Pancreas (tissue), 10 donors: ENCODE data around the gene WNT10A. TPM values are rescaled to one million over a fixed set of nuclear protein-coding genes. Genes with fewer than 3 reads are reported as not detected.

Source experiments
- ATAC-seq, 4 donors: fragments of 200-7000 bp; cut with Tn5 transposase; one replicate each; pipeline versions ENCODE4 v1.8.0 to v1.9.1; 2020; ENCODE audit warnings: mild to moderate bottlenecking in 4 of 4, moderate library complexity in 4 of 4
- DNase-seq, 6 donors: peaks; one replicate each; pipeline ENCODE4 v3.0.0-alpha.2; 2020
- FAIRE-seq: peaks from 2 replicates; lab custom pipeline; 2012; peaks lifted over from hg19 to GRCh38; lab: Jason Lieb, UNC
- H3K27ac ChIP-seq, 4 donors: fragments of 200-600 bp; sonication (generic); 1 replicate in 3 of 4; 2 replicates in 1 of 4; pipeline versions ENCODE4 v1.5.0 to v1.8.0; 2020
- H3K27me3 ChIP-seq, 4 donors: fragments of 200-600 bp; one replicate each; pipeline ENCODE4 v1.8.0; 2021
- H3K36me3 ChIP-seq, 3 donors: fragments of 200-600 bp; sonication (generic) in 1 of 3; one replicate each; pipeline versions ENCODE4 v1.5.0 to v1.8.0; 2020 to 2021
- H3K4me1 ChIP-seq, 3 donors: fragments of 200-600 bp; one replicate each; pipeline ENCODE4 v1.8.0; 2021
- H3K4me3 ChIP-seq, 4 donors: fragments of 200-600 bp; sonication (generic) in 2 of 4; one replicate each; pipeline versions ENCODE4 v1.5.0 to v1.8.0; 2020 to 2021
- H3K9me3 ChIP-seq, 4 donors: fragments of 200-600 bp; one replicate each; pipeline ENCODE4 v1.8.0; 2021
- WGBS, 2 donors: extraction: QIAGEN DNeasy Blood & Tissue Kit; methylation state at CpG; one replicate each; pipeline ENCODE4 v1.1.7; 2013; 5-methylcytosine and 5-hydroxymethylcytosine counted together
- intact Hi-C, 3 donors: fragments of 100-400 bp; cut with DNase I; formaldehyde crosslinking; loops; one replicate each; pipeline versions ENCODE4 v1.11.1 to v1.14.2; 2022
- polyA plus RNA-seq, 2 donors: library from polyadenylated mRNA; stranded (reverse); fragments of 200-250 nt; gene quantifications; one replicate each; pipeline ENCODE4 v1.2.3, GENCODE V29; 2013
- total RNA-seq, 6 donors: library from RNA; stranded (reverse); fragmentation: NEBNext Ultra II Directional in 4 of 6; extraction: Animal tissue kit (Norgen Biotek cat#: 25700) in 4 of 6; gene quantifications; one replicate each; pipeline versions ENCODE4 v1.2.1 to v1.2.4, GENCODE V29; 2021 to 2023
- TF ChIP-seq, protein P1 (sequence below), 4 donors: fragments of 200-600 bp; sonication (generic) in 3 of 4; IDR thresholded peaks; one replicate each; pipeline versions ENCODE4 v1.5.0 to v1.8.0; 2021; ENCODE audit warnings: antibody characterized with exemption in 4 of 4
- donor health status: healthy with polysubstance abuse.
- donor health status: DM: no; HTN: no; CAD: no; lungs with moderate emphysema.
- donor health status: DM: no; HTN: no; CAD: no.
- donor health status: control.
- donor health status: control.
- donor health status: Bipolar disorder and iron deficiency.
- donor health status: DM: yes; HTN: yes; CAD: no.
- donor health status: DM: no; HTN: no; CAD: no.
- donor health status: DM: no; HTN: no; CAD: no.
- donor health status: DM: yes; HTN: yes; CAD: no.

WNT10A gene
- total and polyA plus RNA-seq, 8 donors = 0.05 to 1.5 (median 0.23) TPM; not detected in 3

GRCh38 chr2:218894880-218895157 lies 14.2 kb downstream of the WNT10A start:
- Histone ChIP-seq H3K36me3 (no peaks in the 10 kb centered on the region), H3K4me1 (peaks cover 0 to 5% (median 0%) of the 10 kb centered on the region in 3 donors), H3K4me3 (no peak overlapping the region), H3K9me3 (no peaks in the 10 kb centered on the region), H3K27ac (no peak overlapping the region), H3K27me3 (peaks cover 0 to 21% (median 13%) of the 10 kb centered on the region in 4 donors)
- no peak for ATAC-seq
- intact Hi-C loops = no loop called here
- 64 to 72% methylated on average over 4 of the region's 4 CpGs for WGBS, 2 donors
- TF ChIP-seq, protein P1, sequence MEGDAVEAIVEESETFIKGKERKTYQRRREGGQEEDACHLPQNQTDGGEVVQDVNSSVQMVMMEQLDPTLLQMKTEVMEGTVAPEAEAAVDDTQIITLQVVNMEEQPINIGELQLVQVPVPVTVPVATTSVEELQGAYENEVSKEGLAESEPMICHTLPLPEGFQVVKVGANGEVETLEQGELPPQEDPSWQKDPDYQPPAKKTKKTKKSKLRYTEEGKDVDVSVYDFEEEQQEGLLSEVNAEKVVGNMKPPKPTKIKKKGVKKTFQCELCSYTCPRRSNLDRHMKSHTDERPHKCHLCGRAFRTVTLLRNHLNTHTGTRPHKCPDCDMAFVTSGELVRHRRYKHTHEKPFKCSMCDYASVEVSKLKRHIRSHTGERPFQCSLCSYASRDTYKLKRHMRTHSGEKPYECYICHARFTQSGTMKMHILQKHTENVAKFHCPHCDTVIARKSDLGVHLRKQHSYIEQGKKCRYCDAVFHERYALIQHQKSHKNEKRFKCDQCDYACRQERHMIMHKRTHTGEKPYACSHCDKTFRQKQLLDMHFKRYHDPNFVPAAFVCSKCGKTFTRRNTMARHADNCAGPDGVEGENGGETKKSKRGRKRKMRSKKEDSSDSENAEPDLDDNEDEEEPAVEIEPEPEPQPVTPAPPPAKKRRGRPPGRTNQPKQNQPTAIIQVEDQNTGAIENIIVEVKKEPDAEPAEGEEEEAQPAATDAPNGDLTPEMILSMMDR (IDR thresholded peaks at IDR 0.05) = no peak
- no peak for FAIRE-seq
- DNase-seq = no peak

DNA sequence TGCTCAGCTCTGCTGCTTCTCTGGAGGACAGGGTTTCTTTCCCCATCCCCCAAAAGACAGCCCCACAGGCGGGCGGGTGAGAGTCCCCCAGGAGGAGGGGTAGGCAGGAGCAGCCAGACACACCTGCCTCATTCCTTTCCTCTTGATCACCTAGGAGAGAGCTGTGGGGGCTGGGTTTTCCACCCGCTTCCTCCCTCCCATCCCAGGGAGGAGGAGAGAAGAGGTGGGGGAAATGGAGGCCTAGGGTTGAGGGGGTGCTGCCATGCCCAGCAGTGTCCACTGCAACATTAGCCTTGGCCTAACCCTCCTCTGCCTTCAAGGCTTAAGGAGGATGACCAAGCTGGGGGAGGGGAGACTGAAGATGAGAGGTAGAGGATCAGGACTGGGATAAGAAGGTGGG lies 14.7 kb downstream of the WNT10A start:
- H3K27me3 ChIP-seq = peaks cover 0 to 23% (median 14%) of the 10 kb centered on the region in 4 donors
- intact Hi-C loops = no loop called here
- 62 to 68% methylated on average over 2 to 3 of the region's 3 CpGs for WGBS, 2 donors
- H3K9me3 ChIP-seq = no peaks in the 10 kb centered on the region
- H3K36me3 ChIP-seq = no peaks in the 10 kb centered on the region
- ATAC-seq (peak in 1 of 4 donors; percentile 15), DNase-seq (no peak), FAIRE-seq (no peak)
- H3K4me3 ChIP-seq = no peak overlapping the region
- H3K27ac ChIP-seq = no peak overlapping the region
- peaks cover 0 to 5% (median 0%) of the 10 kb centered on the region in 3 donors for H3K4me1 ChIP-seq
- TF ChIP-seq, protein P1 (IDR thresholded peaks at IDR 0.05) = no peak

DNA sequence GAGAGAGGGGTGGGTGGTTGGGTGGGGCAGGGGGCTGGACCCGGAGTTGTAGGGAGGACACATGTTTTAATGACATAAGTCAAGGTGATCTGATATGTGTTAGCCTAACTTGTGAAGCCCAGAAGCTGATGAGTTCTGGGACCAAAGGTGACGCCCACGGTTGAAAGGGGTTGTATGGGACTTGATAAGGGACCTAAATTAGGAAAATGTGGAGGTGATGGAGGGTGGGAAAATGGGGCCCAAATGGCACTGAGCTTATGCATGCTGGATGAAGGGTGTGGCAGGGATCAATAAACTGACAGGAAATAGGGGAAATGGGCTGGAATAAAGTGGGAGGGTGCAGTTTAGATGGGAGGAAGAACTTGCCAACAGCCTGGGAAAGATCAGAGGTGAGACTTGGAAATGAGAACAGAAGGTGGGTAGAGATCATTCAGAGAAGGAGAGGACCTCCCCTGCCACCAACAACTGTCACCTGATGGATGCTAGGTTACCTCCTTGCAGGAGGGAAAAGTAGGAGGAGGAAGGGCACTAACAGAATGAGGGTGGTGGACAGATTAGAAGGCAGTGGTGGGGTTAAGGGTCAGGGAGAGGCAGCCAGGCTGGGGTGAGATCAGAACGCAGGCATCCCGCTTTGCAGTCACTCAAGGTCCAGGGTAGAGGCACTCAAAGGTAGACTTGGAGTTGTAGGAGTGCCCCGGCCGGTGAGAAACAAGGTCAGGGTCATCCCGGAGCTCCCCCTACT lies 15.3 kb downstream of the WNT10A start:
- intact Hi-C loops = no loop called here
- TF ChIP-seq, protein P1 (IDR thresholded peaks at IDR 0.05) = no peak
- no peaks in the 10 kb centered on the region for H3K36me3 ChIP-seq
- H3K4me1 ChIP-seq = peaks cover 0 to 5% (median 0%) of the 10 kb centered on the region in 3 donors
- 20 to 22% methylated on average over 6 to 8 of the region's 8 CpGs for WGBS, 2 donors
- peaks cover 0 to 23% (median 17%) of the 10 kb centered on the region in 4 donors for H3K27me3 ChIP-seq
- ATAC-seq (peak in 2 of 4 donors; percentile 9 to 41), DNase-seq (no peak), FAIRE-seq (no peak)
- H3K4me3 ChIP-seq = no peak overlapping the region
- no peaks in the 10 kb centered on the region for H3K9me3 ChIP-seq
- H3K27ac ChIP-seq = peak overlapping the region in 1 of 4 donors; percentile 55

DNA sequence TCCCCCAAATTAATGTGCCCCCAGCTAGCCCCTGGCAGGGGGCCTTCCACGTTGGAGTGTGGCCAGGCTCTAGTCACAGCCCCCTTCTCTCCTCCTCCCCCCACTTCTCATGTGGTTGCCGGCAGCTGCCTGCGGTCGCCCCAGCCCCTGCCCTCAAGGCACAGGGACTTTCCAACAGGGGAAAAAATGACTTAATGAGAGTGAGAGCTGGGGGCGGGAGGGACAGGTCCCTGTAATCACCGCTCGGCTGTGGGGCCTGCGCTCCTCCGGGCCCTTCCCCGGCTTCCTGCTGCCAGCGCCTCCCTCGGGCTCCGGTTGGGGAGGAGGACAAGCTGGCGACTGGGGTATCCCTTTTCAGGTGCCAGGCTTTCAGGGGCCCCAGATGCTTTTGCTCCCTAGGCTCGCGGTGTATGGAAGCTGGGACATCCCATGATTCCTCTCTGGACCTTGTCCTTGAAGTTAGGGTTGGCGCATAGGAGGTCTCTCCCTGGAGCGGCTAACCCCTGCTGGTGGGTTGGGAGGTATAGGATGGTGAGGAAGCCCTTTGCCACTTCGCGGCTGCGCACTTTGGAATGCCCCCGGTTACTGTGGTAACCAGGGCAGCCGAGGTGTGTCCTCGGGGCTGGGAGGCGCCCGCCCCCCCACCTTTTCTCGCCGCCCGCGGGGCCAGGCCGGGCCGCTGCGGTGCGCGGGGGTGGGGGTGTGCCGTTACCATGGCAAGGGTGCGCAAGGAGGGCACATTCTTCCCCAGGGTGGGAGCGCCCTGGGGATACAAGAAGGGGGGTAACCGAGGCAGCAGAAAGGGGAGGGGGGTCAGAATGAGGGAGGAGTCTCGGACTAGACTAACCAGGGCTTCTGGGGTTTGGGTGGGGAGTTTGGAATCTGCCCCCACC lies 16.1 kb downstream of the WNT10A start:
- H3K27ac ChIP-seq = peak overlapping the region in 1 of 4 donors; percentile 55
- H3K27me3 ChIP-seq = peaks cover 0 to 28% (median 19%) of the 10 kb centered on the region in 4 donors
- no peak for DNase-seq
- TF ChIP-seq, protein P1 (IDR thresholded peaks at IDR 0.05) = no peak
- FAIRE-seq = no peak
- 4 to 5% methylated on average over 35 to 40 of the region's 40 CpGs for WGBS, 2 donors
- H3K9me3 ChIP-seq = no peaks in the 10 kb centered on the region
- ATAC-seq = peak in 2 of 4 donors; percentile 28 to 59
- no peaks in the 10 kb centered on the region for H3K36me3 ChIP-seq
- peaks cover 0 to 5% (median 0%) of the 10 kb centered on the region in 3 donors for H3K4me1 ChIP-seq
- H3K4me3 ChIP-seq = peak overlapping the region in 1 of 4 donors; percentile 12
- intact Hi-C loops = no loop called here
